ENCODE results near the gene ATP4B.

DNA sequence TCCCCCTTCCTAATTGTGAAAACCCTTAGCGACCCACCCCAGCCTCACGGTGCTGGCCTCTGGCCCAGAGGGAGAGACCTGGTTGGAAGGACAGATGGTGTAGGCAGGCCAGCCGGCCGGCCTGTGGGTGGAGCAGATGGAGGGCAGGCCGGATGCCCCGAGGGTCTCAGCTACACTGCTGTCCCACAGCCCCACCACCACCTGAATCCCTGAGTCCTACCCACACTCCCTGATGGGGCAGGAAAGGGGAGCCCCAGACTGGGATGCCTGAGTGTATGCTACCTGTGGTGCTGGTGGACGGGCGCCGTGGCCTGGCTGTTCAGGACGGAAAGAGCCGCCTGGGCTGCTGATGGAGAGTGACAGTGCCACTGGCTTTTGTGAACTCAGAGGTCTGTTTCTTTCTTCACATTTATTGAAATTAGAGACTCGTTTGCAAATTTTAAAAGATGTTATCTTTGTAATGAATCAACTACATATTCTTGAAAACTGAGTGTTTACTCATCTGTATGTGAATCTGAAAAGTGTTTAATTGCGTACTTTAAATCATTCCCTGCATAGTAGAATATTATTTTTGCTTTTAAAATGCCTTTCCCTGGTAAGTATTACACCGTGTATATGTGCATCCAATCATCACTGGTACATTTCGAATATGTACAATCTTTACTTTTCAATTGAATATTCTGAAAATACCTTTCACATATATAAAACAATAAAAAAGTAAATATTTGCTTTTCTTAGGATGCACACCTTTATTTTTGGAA lies 37.8 kb downstream of the ATP4B start:
- TF ChIP-seq EZH2 (IDR thresholded peaks at IDR 0.05; ENCODE audit: borderline replicate concordance, low read depth, low read length, poor library complexity, severe bottlenecking) (no peak), CTCF (conservative IDR thresholded peaks at IDR 0.05; ENCODE audit: low read depth, low read length) (no peak)

Data from A673 (cell line).